ENCODE measurements around the gene RNF169.

The RNF169 gene

DNA sequence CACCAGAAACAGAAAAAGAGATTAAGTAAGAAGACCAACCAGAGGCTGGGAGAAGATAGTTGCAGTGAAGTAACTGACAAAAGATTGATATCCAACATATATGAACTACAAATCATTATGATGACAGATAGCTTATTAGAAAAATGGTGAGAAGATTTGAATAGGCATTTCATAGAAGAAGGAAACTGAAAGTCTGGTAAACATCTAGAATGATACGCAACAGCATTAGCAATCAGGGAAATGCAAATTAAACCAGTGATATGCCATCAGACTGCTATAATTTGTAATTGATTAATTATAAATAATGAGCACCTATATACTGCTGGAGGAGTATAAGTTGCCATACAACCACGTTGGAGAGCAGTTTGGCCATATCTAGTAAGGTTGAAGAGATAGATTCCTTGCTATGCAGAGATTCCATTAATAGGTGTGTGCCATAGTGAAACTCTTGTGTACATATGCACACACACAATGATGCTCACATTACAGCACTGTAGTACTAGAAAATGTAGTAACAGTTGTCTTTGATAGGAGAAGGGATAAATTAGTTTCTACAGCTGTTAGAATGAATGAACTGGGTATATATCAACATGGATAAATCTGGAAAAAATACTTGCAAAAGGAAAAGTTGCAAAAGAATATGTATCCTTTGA lies 20.5 kb downstream of the RNF169 start:
- no peak overlapping the region for H3K9ac ChIP-seq (ENCODE audit: low read depth in 1 of 2, low read length in 2 of 2)
- H3K9me3 ChIP-seq (ENCODE audit: control insufficient read depth in 1 of 2, low read length in 2 of 2) = no peaks in the 10 kb centered on the region
- no peaks in the 10 kb centered on the region for H3K27me3 ChIP-seq (ENCODE audit: control insufficient read depth in 1 of 2, insufficient read depth in 2 of 2, low read length in 2 of 2)
- no peak overlapping the region for H3K4me3 ChIP-seq (ENCODE audit: low read depth in 1 of 2, low read length in 2 of 2)
- H3K27ac ChIP-seq (ENCODE audit: low read depth, low read length) = no peak overlapping the region
- H3K4me1 ChIP-seq (ENCODE audit: control insufficient read depth in 1 of 2, insufficient read depth in 2 of 2, low read length in 2 of 2) = peaks cover 0 to 15% of the 10 kb centered on the region in 2 donors
- H3K36me3 ChIP-seq (ENCODE audit: control insufficient read depth in 1 of 2, insufficient read depth in 2 of 2, low read length in 2 of 2) = no peaks in the 10 kb centered on the region

- Histone ChIP-seq H3K9ac (ENCODE audit: low read depth in 1 of 2, low read length in 2 of 2) (no peak overlapping the region), H3K9me3 (ENCODE audit: control insufficient read depth in 1 of 2, low read length in 2 of 2) (no peaks in the 10 kb centered on the region), H3K27me3 (ENCODE audit: control insufficient read depth in 1 of 2, insufficient read depth in 2 of 2, low read length in 2 of 2) (no peaks in the 10 kb centered on the region), H3K36me3 (ENCODE audit: control insufficient read depth in 1 of 2, insufficient read depth in 2 of 2, low read length in 2 of 2) (no peaks in the 10 kb centered on the region), H3K27ac (ENCODE audit: low read depth, low read length) (no peak overlapping the region), H3K4me1 (ENCODE audit: control insufficient read depth in 1 of 2, insufficient read depth in 2 of 2, low read length in 2 of 2) (peaks cover 0 to 15% of the 10 kb centered on the region in 2 donors), H3K4me3 (ENCODE audit: low read depth in 1 of 2, low read length in 2 of 2) (no peak overlapping the region)
These were observed 21.8 kb downstream of the RNF169 start for GRCh38 chr11:74770456-74770855.

- Histone ChIP-seq H3K9ac (ENCODE audit: low read depth in 1 of 2, low read length in 2 of 2) (no peak overlapping the region), H3K4me3 (ENCODE audit: low read depth in 1 of 2, low read length in 2 of 2) (no peak overlapping the region), H3K36me3 (ENCODE audit: control insufficient read depth in 1 of 2, insufficient read depth in 2 of 2, low read length in 2 of 2) (no peaks in the 10 kb centered on the region), H3K27me3 (ENCODE audit: control insufficient read depth in 1 of 2, insufficient read depth in 2 of 2, low read length in 2 of 2) (no peaks in the 10 kb centered on the region), H3K4me1 (ENCODE audit: control insufficient read depth in 1 of 2, insufficient read depth in 2 of 2, low read length in 2 of 2) (peaks cover 0 to 15% of the 10 kb centered on the region in 2 donors), H3K9me3 (ENCODE audit: control insufficient read depth in 1 of 2, low read length in 2 of 2) (no peaks in the 10 kb centered on the region), H3K27ac (ENCODE audit: low read depth, low read length) (no peak overlapping the region)
These were observed 22.5 kb downstream of the RNF169 start for GRCh38 chr11:74771139-74771538.

GRCh38 chr11:74773476-74773875 lies 24.8 kb downstream of the RNF169 start:
- Histone ChIP-seq H3K9me3 (ENCODE audit: control insufficient read depth in 1 of 2, low read length in 2 of 2) (no peaks in the 10 kb centered on the region), H3K4me3 (ENCODE audit: low read depth in 1 of 2, low read length in 2 of 2) (no peak overlapping the region), H3K27me3 (ENCODE audit: control insufficient read depth in 1 of 2, insufficient read depth in 2 of 2, low read length in 2 of 2) (no peaks in the 10 kb centered on the region), H3K27ac (ENCODE audit: low read depth, low read length) (no peak overlapping the region), H3K36me3 (ENCODE audit: control insufficient read depth in 1 of 2, insufficient read depth in 2 of 2, low read length in 2 of 2) (no peaks in the 10 kb centered on the region), H3K9ac (ENCODE audit: low read depth in 1 of 2, low read length in 2 of 2) (no peak overlapping the region), H3K4me1 (ENCODE audit: control insufficient read depth in 1 of 2, insufficient read depth in 2 of 2, low read length in 2 of 2) (peaks cover 0 to 9% of the 10 kb centered on the region in 2 donors)

- H3K27ac ChIP-seq (ENCODE audit: low read depth, low read length) = no peak overlapping the region
- no peak overlapping the region for H3K4me3 ChIP-seq (ENCODE audit: low read depth in 1 of 2, low read length in 2 of 2)
- H3K9me3 ChIP-seq (ENCODE audit: control insufficient read depth in 1 of 2, low read length in 2 of 2) = no peaks in the 10 kb centered on the region
- peaks cover 0 to 4% of the 10 kb centered on the region in 2 donors for H3K4me1 ChIP-seq (ENCODE audit: control insufficient read depth in 1 of 2, insufficient read depth in 2 of 2, low read length in 2 of 2)
- H3K36me3 ChIP-seq (ENCODE audit: control insufficient read depth in 1 of 2, insufficient read depth in 2 of 2, low read length in 2 of 2) = no peaks in the 10 kb centered on the region
- no peak overlapping the region for H3K9ac ChIP-seq (ENCODE audit: low read depth in 1 of 2, low read length in 2 of 2)
- H3K27me3 ChIP-seq (ENCODE audit: control insufficient read depth in 1 of 2, insufficient read depth in 2 of 2, low read length in 2 of 2) = no peaks in the 10 kb centered on the region
These were observed 27.1 kb downstream of the RNF169 start for GRCh38 chr11:74775762-74776161.

GRCh38 chr11:74776546-74776945 lies 27.9 kb downstream of the RNF169 start:
- Histone ChIP-seq H3K4me3 (ENCODE audit: low read depth in 1 of 2, low read length in 2 of 2) (no peak overlapping the region), H3K4me1 (ENCODE audit: control insufficient read depth in 1 of 2, insufficient read depth in 2 of 2, low read length in 2 of 2) (peaks cover 0 to 4% of the 10 kb centered on the region in 2 donors), H3K9ac (ENCODE audit: low read depth in 1 of 2, low read length in 2 of 2) (no peak overlapping the region), H3K27me3 (ENCODE audit: control insufficient read depth in 1 of 2, insufficient read depth in 2 of 2, low read length in 2 of 2) (no peaks in the 10 kb centered on the region), H3K9me3 (ENCODE audit: control insufficient read depth in 1 of 2, low read length in 2 of 2) (no peaks in the 10 kb centered on the region), H3K36me3 (ENCODE audit: control insufficient read depth in 1 of 2, insufficient read depth in 2 of 2, low read length in 2 of 2) (no peaks in the 10 kb centered on the region), H3K27ac (ENCODE audit: low read depth, low read length) (no peak overlapping the region)

- H3K27me3 ChIP-seq (ENCODE audit: control insufficient read depth in 1 of 2, insufficient read depth in 2 of 2, low read length in 2 of 2) = no peaks in the 10 kb centered on the region
- H3K4me1 ChIP-seq (ENCODE audit: control insufficient read depth in 1 of 2, insufficient read depth in 2 of 2, low read length in 2 of 2) = peaks cover 0 to 4% of the 10 kb centered on the region in 2 donors
These were observed 28.4 kb downstream of the RNF169 start for GRCh38 chr11:74777038-74777437.

DNA sequence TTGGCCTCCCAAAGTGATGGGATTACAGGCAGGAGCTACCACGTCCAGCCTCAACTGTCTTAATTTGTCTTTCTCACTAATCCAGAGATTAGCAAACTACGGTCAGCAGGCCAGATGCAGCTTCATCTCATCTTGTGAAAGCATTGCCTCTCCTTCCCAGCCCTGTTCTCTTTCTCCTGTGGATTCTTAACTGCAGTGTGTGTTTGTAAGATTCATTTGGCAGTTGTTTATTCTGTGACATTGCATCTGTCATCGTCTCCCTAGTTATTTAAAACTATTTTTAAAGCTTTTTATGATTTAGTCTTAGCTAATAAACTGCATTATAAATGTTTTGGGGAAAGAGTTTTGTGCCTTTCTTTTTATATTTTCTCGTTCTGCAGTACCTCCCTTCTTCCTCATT lies 29.2 kb downstream of the RNF169 start:
- Histone ChIP-seq H3K4me1 (ENCODE audit: control insufficient read depth in 1 of 2, insufficient read depth in 2 of 2, low read length in 2 of 2) (peaks cover under 1 to 5% of the 10 kb centered on the region in 2 donors), H3K36me3 (ENCODE audit: control insufficient read depth in 1 of 2, insufficient read depth in 2 of 2, low read length in 2 of 2) (no peaks in the 10 kb centered on the region), H3K9ac (ENCODE audit: low read depth in 1 of 2, low read length in 2 of 2) (no peak overlapping the region), H3K27me3 (ENCODE audit: control insufficient read depth in 1 of 2, insufficient read depth in 2 of 2, low read length in 2 of 2) (no peaks in the 10 kb centered on the region), H3K27ac (ENCODE audit: low read depth, low read length) (no peak overlapping the region), H3K4me3 (ENCODE audit: low read depth in 1 of 2, low read length in 2 of 2) (no peak overlapping the region), H3K9me3 (ENCODE audit: control insufficient read depth in 1 of 2, low read length in 2 of 2) (no peaks in the 10 kb centered on the region)

More at GRCh38 chr11:74777038-74777437, 28.4 kb downstream of the RNF169 start:
- H3K4me3 ChIP-seq (ENCODE audit: low read depth in 1 of 2, low read length in 2 of 2) = no peak overlapping the region
- no peaks in the 10 kb centered on the region for H3K9me3 ChIP-seq (ENCODE audit: control insufficient read depth in 1 of 2, low read length in 2 of 2)
- H3K36me3 ChIP-seq (ENCODE audit: control insufficient read depth in 1 of 2, insufficient read depth in 2 of 2, low read length in 2 of 2) = no peaks in the 10 kb centered on the region
- no peak overlapping the region for H3K27ac ChIP-seq (ENCODE audit: low read depth, low read length)
- no peak overlapping the region for H3K9ac ChIP-seq (ENCODE audit: low read depth in 1 of 2, low read length in 2 of 2)

- Histone ChIP-seq H3K27me3 (ENCODE audit: control insufficient read depth in 1 of 2, insufficient read depth in 2 of 2, low read length in 2 of 2) (no peaks in the 10 kb centered on the region), H3K9me3 (ENCODE audit: control insufficient read depth in 1 of 2, low read length in 2 of 2) (no peaks in the 10 kb centered on the region), H3K9ac (ENCODE audit: low read depth in 1 of 2, low read length in 2 of 2) (no peak overlapping the region), H3K36me3 (ENCODE audit: control insufficient read depth in 1 of 2, insufficient read depth in 2 of 2, low read length in 2 of 2) (no peaks in the 10 kb centered on the region), H3K4me3 (ENCODE audit: low read depth in 1 of 2, low read length in 2 of 2) (no peak overlapping the region), H3K27ac (ENCODE audit: low read depth, low read length) (no peak overlapping the region), H3K4me1 (ENCODE audit: control insufficient read depth in 1 of 2, insufficient read depth in 2 of 2, low read length in 2 of 2) (peaks cover 7 to 12% of the 10 kb centered on the region in 2 donors)
These were observed 29.9 kb downstream of the RNF169 start for GRCh38 chr11:74778581-74778980.

- no peak overlapping the region for H3K9ac ChIP-seq (ENCODE audit: low read depth in 1 of 2, low read length in 2 of 2)
- no peaks in the 10 kb centered on the region for H3K27me3 ChIP-seq (ENCODE audit: control insufficient read depth in 1 of 2, insufficient read depth in 2 of 2, low read length in 2 of 2)
- H3K36me3 ChIP-seq (ENCODE audit: control insufficient read depth in 1 of 2, insufficient read depth in 2 of 2, low read length in 2 of 2) = no peaks in the 10 kb centered on the region
- H3K27ac ChIP-seq (ENCODE audit: low read depth, low read length) = no peak overlapping the region
- no peaks in the 10 kb centered on the region for H3K9me3 ChIP-seq (ENCODE audit: control insufficient read depth in 1 of 2, low read length in 2 of 2)
- no peak overlapping the region for H3K4me3 ChIP-seq (ENCODE audit: low read depth in 1 of 2, low read length in 2 of 2)
- peaks cover 13 to 20% of the 10 kb centered on the region in 2 donors for H3K4me1 ChIP-seq (ENCODE audit: control insufficient read depth in 1 of 2, insufficient read depth in 2 of 2, low read length in 2 of 2)
These were observed 31.8 kb downstream of the RNF169 start for GRCh38 chr11:74780248-74781005.
